Measurements from ENCODE around the gene VAV2.
A peak's percentile ranks its signal among the peaks of the same experiment; 100 is the strongest.

The VAV2 gene

GRCh38 chr9:134026981-134027380 is 34.9 kb upstream of the VAV2 start:
- DNase-seq (ENCODE audit: low read depth), result no peak

GRCh38 chr9:134026581-134026980 is 34.5 kb upstream of the VAV2 start:
- DNase-seq (ENCODE audit: low read depth), result no peak

GRCh38 chr9:134025606-134026541 is 33.8 kb upstream of the VAV2 start:
- peak; percentile 18 for DNase-seq (ENCODE audit: low read depth)

GRCh38 chr9:134024828-134025605 is 32.9 kb upstream of the VAV2 start, which contains the start of gene BRD3OS:
TSS of gene BRD3OS (plus strand) at chr9:134025481. CDS start at chr9:134026748, 1,267 bp downstream.
- peak; percentile 81 for DNase-seq (ENCODE audit: low read depth)

GRCh38 chr9:134024214-134024792 is 32.2 kb upstream of the VAV2 start:
- no peak for DNase-seq (ENCODE audit: low read depth)

- DNase-seq (ENCODE audit: low read depth), result no peak
These were observed 22.8 kb upstream of the VAV2 start for GRCh38 chr9:134014946-134015345.

GRCh38 chr9:134011401-134011800 is 19.3 kb upstream of the VAV2 start:
- DNase-seq (ENCODE audit: low read depth), result no peak

- no peak for DNase-seq (ENCODE audit: low read depth)
These were observed 18.4 kb upstream of the VAV2 start for GRCh38 chr9:134010310-134011173.

GRCh38 chr9:134007571-134007970 is 15.4 kb upstream of the VAV2 start:
- no peak for DNase-seq (ENCODE audit: low read depth)

- DNase-seq (ENCODE audit: low read depth), result no peak
These were observed 15.0 kb upstream of the VAV2 start for GRCh38 chr9:134007150-134007549.

- no peak for DNase-seq (ENCODE audit: low read depth)
These were observed 13.3 kb upstream of the VAV2 start for GRCh38 chr9:134005381-134005780.

GRCh38 chr9:134004881-134005280 is 12.8 kb upstream of the VAV2 start:
- DNase-seq (ENCODE audit: low read depth), result no peak

GRCh38 chr9:134004131-134004873 is 12.2 kb upstream of the VAV2 start:
- DNase-seq (ENCODE audit: low read depth), result no peak

GRCh38 chr9:134003237-134003636 is 11.1 kb upstream of the VAV2 start:
- no peak for DNase-seq (ENCODE audit: low read depth)

GRCh38 chr9:134002796-134003195 is 10.7 kb upstream of the VAV2 start:
- DNase-seq (ENCODE audit: low read depth), result no peak

GRCh38 chr9:133999851-134000265 is 7.7 kb upstream of the VAV2 start:
- no peak for DNase-seq (ENCODE audit: low read depth)

GRCh38 chr9:133998915-133999595 is 6.9 kb upstream of the VAV2 start:
- no peak for DNase-seq (ENCODE audit: low read depth)

GRCh38 chr9:133997584-133997983 is 5.5 kb upstream of the VAV2 start:
- no peak for DNase-seq (ENCODE audit: low read depth)

GRCh38 chr9:133996531-133997520 is 4.7 kb upstream of the VAV2 start:
- DNase-seq (ENCODE audit: low read depth), result no peak
